Activated T-cell treated with anti-CD3 and anti-CD28 coated beads for 4 hours (primary cell): Measurements from ENCODE around the gene DOCK3.
A peak's percentile ranks its signal among the peaks of the same experiment; 100 is the strongest.
"Not testable (repeated sequence)": the region's sequence is repeated elsewhere in the genome, so short reads cannot be mapped to it uniquely, and the experiment has no call there.

Source experiments
- DNase-seq: peaks from one replicate; pipeline ENCODE4 v3.0.0-alpha.2; 2020

Gene DOCK3

GRCh38 chr3:50995085-50995824, 320.5 kb downstream of the DOCK3 start:
- no peak for DNase-seq

DNA sequence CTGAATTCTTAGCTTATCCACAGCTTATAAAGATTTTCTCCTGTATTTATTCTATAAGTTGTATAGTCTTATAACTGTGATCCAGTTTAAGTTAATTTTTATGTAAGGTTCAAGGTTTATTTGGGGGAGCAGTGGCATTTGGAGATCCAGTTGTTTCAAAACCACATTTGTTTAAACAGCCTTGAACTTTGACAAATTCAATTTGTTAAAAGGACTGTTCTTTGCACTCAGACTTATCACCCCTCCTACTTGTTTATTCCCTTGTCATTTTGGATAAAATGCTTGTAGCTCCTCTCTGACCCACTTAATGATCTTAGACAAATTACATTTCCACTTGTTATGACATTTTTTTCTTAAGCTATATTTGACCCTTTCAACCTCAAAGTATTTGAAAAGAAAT, 327.8 kb downstream of the DOCK3 start:
- DNase-seq = no peak

- DNase-seq = no peak
These were observed 329.5 kb downstream of the DOCK3 start for GRCh38 chr3:51004235-51004634.

DNA sequence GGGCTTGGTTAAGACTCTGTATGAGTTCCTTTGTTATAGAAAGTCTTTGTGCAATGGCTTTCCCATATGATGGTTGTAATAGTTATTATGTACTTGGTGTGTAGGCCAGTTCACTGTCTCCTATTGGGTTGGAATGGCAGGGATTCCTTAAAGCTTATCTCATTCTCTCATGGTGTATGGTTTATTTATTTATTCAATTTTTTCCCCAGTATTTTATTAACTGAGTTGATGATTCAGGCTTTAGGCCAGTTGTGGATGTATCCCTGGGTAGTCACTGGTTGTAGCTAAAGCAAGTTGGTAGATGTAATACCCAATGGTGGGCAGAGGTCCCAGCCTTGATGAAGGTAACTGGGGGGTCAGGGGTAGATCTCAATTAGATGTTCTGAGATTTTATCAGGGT, 349.4 kb downstream of the DOCK3 start:
- no peak for DNase-seq

DNA sequence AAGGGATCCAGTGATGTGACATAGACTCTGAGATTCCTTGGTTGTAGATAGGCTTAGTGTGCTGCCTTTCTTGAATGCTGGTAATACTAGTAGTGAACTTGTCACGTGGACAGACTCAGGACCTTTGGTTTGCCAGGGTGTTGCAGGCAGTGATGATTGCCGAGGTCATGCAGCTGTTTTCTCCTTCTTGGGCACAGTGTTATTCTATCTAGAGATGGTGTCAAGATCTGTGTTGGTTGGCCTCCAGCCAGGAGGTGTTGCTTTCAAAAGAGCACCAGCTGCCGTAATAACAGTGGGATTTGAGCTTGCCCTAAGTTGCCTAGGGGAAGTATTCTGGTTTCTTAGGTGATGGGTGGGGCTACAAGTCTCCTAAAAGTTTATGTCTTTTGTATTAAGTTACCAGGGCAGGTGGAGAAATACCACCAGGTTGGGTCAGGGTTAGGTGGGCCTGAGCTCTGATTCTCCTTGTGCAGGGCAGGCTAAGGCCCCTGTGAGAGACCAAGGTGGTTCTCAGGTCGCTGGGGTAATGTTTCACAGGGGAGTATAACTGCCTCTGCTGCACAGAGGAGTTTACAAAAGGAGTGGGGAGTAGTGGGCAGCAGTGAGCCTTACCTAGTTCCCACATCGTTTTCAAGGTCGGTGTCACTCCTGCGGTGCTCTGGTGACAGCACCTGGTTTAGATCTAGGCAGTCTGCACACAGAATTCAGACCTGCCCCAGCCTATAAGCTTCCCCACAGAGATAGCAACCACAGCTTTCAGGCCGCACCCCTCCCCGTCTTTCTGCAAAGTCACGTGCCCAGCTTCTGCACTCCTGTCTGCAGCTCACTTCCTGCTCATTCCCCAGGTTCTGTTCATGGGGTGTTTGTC, 350.3 kb downstream of the DOCK3 start:
- DNase-seq = peak; percentile 46

- DNase-seq = no peak
These were observed 356.9 kb downstream of the DOCK3 start for GRCh38 chr3:51031666-51032065.

- no peak for DNase-seq
These were observed 360.9 kb downstream of the DOCK3 start for GRCh38 chr3:51035630-51036029.

DNA sequence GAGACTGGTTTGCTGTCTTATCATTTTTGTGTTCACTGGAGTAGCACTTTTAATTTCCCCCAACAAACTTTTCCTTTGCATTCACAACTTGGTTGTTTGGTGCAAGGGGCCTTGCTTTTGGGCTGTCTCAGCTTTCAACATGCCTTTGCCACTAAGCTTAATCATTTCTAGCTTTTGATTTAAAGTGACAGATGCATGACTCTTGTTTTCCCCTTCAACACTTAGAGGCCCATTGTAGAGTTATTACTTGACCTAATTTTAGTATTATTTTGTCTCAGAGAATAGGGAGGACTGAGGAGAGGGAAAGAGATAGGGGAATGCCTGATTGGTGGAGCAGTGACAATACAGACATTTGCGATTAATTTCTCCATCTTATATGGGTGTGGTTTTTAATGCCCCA, 370.3 kb downstream of the DOCK3 start:
- DNase-seq = no peak

DNA sequence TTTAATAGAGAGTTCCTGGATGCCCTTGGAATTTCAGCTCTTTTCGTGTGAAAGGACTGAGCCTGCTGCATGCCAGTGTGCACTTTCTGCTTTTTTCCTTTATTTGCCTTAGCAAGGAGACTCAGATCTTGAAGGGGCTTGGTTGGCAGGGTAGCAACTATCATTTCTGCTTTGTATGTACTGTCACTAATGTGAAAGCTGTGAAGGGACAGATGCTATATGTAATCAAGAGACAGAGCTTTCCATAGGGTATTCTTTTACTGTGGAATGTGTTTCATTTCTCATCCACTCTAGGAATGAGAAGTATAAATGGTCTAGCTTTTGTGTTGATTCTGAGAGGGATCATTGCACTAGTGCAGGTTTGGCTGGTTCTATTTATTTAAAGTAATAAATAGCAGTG, 377.8 kb downstream of the DOCK3 start:
- DNase-seq = no peak

DNA sequence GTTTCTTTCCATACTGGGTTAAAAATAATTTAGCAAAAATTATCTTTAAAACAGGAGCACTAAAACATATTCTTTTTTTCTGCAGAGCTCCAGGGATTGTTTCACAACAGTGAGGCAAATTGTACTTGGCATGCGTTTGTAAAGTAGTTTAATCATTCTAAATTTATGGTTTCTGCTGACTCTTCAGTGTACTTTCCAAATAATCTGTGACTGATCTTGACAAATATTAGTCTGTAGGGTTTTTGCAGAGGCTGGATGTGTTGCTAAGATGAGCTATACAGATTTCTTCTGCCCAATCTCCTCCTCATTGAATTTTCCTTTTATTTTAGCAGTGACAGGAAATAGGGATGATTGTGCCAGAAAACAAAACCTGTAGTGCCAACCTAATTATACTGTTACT, 382.4 kb downstream of the DOCK3 start:
- no peak for DNase-seq

DNA sequence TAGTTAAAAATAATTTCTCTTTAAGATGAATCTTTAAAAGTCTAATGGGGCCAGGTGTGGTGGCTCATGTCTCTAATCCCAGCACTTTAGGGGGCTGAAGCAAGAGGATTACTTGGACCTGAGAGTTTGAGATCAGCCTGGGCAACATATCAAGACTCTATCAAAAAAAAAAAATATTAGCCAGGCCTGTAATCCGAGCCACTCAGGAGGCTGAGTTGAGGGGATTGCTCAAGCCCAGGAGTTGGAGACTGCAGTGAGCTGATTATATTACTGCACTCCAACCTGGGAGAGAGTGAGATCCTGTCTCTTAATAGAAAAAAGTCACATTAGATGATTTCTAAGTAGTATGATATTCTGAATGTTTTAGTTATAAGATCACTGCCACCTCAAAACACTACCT, 388.3 kb downstream of the DOCK3 start:
- no peak for DNase-seq

DNA sequence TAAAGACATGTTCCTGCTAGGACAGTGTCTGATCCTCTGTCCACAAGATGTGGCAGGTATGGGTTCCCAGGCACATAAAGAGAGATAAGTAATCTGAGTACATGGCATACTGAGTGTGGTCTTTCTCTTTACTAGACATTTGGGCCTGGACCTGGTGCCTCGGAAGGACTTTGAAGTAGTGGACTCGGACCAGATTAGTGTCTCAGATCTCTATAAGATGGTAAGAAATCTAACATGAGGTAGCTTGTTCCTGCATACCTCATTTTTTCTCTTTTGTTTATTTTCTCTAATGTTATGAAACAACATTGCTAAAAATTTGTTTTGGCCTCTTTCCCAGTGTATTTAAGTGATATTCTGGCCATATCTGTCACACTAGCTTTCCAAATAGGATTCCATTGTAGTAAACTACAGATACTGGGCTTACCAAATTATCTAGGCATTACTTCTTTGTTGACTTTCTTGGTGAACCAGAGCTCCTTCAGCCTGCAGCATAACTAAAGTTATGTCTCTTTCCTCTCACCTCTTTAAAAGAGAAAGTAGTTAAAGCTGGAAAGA, 400.6 kb downstream of the DOCK3 start:
- DNase-seq = no peak

DNA sequence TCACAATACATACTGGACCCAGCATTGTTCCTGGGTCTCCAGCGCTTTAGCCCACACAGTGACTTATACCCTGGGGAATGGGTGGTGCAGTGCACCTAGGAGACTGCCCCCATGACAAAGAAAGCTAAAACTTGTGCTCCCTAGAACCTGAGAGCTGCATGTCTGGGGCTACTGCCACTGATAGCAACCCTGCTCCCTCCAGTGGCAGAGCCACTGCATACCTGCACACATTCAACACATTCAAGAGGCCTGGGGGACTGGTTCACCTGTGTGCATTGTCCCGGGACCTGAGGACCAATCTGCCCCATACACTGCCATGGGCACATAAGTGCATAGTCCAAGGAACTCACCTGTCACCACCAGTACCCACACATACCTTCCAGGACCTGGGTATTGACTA, 407.6 kb downstream of the DOCK3 start:
- no peak for DNase-seq

- DNase-seq = no peak
These were observed 408.8 kb downstream of the DOCK3 start for GRCh38 chr3:51083490-51083889.

GRCh38 chr3:51092141-51092540, 417.4 kb downstream of the DOCK3 start:
- DNase-seq = not testable (repeated sequence)

DNA sequence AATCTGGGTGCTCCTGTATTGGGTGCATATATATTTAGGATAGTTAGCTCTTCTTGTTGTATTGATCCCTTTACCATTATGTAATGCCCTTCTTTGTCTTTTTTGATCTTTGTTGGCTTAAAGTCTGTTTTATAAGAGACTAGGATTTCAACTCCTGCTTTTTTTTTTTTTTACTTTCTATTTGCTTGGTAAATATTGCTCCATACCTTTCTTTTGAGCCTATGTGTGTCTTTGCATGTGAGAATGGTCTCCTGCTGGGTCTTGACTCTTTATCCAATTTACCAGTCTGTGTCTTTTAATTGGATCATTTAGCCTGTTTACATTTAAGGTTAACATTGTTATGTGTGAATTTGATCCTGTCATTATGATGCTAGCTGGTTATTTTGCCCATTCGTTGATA, 420.1 kb downstream of the DOCK3 start:
- not testable (repeated sequence) for DNase-seq

DNA sequence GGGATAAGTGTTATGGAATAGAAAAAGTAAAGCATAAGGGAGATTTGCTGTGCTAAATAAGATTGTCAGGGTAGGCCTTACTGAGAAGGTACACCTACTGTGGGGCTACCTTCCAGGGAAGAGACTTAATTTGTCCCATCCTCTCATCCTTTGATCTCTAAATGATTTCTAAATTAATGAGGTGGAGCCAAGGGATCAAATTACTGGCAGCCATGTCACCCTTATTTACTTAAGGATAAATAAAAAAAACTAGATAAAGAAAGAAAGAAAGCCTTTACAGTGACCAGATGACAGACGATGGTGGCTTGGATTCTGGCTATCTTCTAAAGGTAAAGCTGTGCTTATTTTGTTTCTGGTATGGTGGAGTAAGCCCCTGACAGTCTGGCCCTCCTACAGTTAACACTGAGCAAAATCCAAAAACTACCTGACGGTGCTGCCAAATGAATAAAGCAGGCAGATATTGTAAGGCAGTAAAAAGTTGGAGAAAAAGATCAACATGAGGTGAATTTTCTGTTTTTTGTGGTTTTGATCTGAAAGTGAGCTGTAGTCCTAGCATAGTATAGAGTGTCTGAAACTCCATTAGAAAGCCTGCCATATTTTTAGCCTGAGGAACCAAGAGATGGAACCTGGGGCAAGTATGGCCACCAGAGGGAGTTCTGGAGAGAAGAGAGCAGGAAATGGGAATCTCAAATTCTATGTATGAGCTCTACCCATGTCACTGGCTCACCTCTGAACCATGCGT, 425.2 kb downstream of the DOCK3 start:
- DNase-seq = no peak

GRCh38 chr3:51100536-51100851, 425.8 kb downstream of the DOCK3 start:
- DNase-seq = no peak

DNA sequence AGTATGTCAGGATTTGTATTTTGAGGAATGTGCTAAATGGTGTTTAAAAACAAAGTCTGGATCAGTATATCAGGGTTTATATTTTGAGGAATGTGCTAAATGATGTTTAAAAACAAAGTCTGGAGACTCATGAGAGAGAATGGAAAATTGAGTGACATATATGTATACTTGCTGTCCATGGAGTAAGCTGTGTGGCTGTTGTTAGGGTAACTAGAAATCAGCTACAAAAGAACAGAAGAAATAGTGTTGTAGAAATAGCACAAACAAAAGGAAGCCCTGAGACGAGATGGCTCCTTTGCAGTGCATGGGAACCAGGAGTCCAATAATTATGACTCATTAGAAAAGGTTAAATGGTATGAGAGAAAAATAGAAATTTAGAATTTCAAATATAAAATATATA, 427.7 kb downstream of the DOCK3 start:
- DNase-seq = no peak

GRCh38 chr3:51106242-51106876, 431.6 kb downstream of the DOCK3 start:
- no peak for DNase-seq

- DNase-seq = no peak
These were observed 435.9 kb downstream of the DOCK3 start for GRCh38 chr3:51110586-51110985.

DNA sequence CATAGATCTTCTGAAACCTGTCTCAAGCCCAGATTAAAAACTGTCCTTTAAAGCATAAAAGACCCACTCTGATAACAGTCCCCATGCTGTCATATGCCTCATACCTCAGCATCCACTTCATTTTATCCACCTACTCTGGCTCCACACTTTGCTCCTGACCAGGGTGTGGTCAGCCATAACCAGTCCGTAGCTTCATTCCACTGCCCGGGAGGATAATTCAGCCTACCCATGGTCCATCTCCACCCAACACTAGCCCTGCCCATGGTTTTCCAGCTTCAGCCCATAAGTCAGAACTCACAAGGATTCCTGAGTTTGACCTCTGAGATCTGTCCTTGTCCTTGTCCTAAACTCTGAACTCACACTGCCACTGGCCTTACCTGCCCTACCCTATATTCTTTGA, 448.2 kb downstream of the DOCK3 start:
- no peak for DNase-seq

- no peak for DNase-seq
These were observed 448.8 kb downstream of the DOCK3 start for GRCh38 chr3:51123531-51123930.
